ENCODE measurements around the gene IGF2. TPM values are rescaled to one million over a fixed set of nuclear protein-coding genes. Genes with fewer than 3 reads are reported as not detected.

IGF2 gene
- polyA plus RNA-seq, 1 donor from 2014 or later, result not detected

- no peaks in the 10 kb centered on the region for H3K27me3 ChIP-seq (ENCODE audit: insufficient read depth, low read depth, low read length)
- TF ChIP-seq RAD21 (conservative IDR thresholded peaks at IDR 0.05) (no peak), CTCF (IDR thresholded peaks at IDR 0.05; ENCODE audit: poor library complexity, severe bottlenecking) (no peak), POLR2AphosphoS5 (IDR thresholded peaks at IDR 0.05) (no peak), SMC3 (conservative IDR thresholded peaks at IDR 0.05; ENCODE audit: poor library complexity) (no peak), EZH2 (IDR thresholded peaks at IDR 0.05; ENCODE audit: borderline replicate concordance, insufficient read depth, low read length, poor library complexity, severe bottlenecking) (no peak), EP300 (conservative IDR thresholded peaks at IDR 0.05; ENCODE audit: poor library complexity, severe bottlenecking) (no peak), REST (IDR thresholded peaks at IDR 0.05; ENCODE audit: borderline replicate concordance) (no peak), MXI1 (conservative IDR thresholded peaks at IDR 0.05; ENCODE audit: poor library complexity, severe bottlenecking) (no peak), TAF1 (IDR thresholded peaks at IDR 0.05; ENCODE audit: low read depth) (no peak)
Observed at GRCh38 chr11:2106583-2107209, 32.5 kb downstream of the IGF2 start.

GRCh38 chr11:2105511-2105910 lies 33.7 kb downstream of the IGF2 start:
- H3K36me3 ChIP-seq (ENCODE audit: insufficient read depth, low read length), result no peaks in the 10 kb centered on the region
- H3K4me3 ChIP-seq (ENCODE audit: low read length), result no peak overlapping the region
- no peaks in the 10 kb centered on the region for H3K27me3 ChIP-seq (ENCODE audit: insufficient read depth, low read depth, low read length)
- no peak overlapping the region for H3K27ac ChIP-seq (ENCODE audit: low read length)
- TF ChIP-seq SMC3 (conservative IDR thresholded peaks at IDR 0.05; ENCODE audit: poor library complexity) (no peak), TAF1 (IDR thresholded peaks at IDR 0.05; ENCODE audit: low read depth) (no peak), EP300 (conservative IDR thresholded peaks at IDR 0.05; ENCODE audit: poor library complexity, severe bottlenecking) (no peak), CTCF (IDR thresholded peaks at IDR 0.05; ENCODE audit: poor library complexity, severe bottlenecking) (no peak), RAD21 (conservative IDR thresholded peaks at IDR 0.05) (no peak), REST (IDR thresholded peaks at IDR 0.05; ENCODE audit: borderline replicate concordance) (no peak), POLR2AphosphoS5 (IDR thresholded peaks at IDR 0.05) (no peak), MXI1 (conservative IDR thresholded peaks at IDR 0.05; ENCODE audit: poor library complexity, severe bottlenecking) (no peak)
- no peak overlapping the region for H2AFZ ChIP-seq (ENCODE audit: low read depth, low read length)
- no peaks in the 10 kb centered on the region for H3F3A ChIP-seq (ENCODE audit: insufficient read depth, low read length, poor library complexity, severe bottlenecking)
- no peaks in the 10 kb centered on the region for H3K79me2 ChIP-seq (replicated peaks; ENCODE audit: insufficient read depth, low read length)
- H4K20me1 ChIP-seq (ENCODE audit: insufficient read depth), result no peaks in the 10 kb centered on the region
- H3K9me3 ChIP-seq (ENCODE audit: low read length), result no peaks in the 10 kb centered on the region
- no peak overlapping the region for H3K4me2 ChIP-seq (ENCODE audit: low read length)
- no peaks in the 10 kb centered on the region for H3K9me2 ChIP-seq (ENCODE audit: insufficient read depth, low read length)
- no peak overlapping the region for H3K9ac ChIP-seq (ENCODE audit: low read length)

More at GRCh38 chr11:2106583-2107209, 32.5 kb downstream of the IGF2 start:
- Histone ChIP-seq H3K4me2 (ENCODE audit: low read length) (no peak overlapping the region), H2AFZ (ENCODE audit: low read depth, low read length) (no peak overlapping the region), H3K27ac (ENCODE audit: low read length) (no peak overlapping the region), H4K20me1 (ENCODE audit: insufficient read depth) (no peaks in the 10 kb centered on the region), H3F3A (ENCODE audit: insufficient read depth, low read length, poor library complexity, severe bottlenecking) (no peaks in the 10 kb centered on the region), H3K4me3 (ENCODE audit: low read length) (no peak overlapping the region), H3K9me3 (ENCODE audit: low read length) (no peaks in the 10 kb centered on the region), H3K9ac (ENCODE audit: low read length) (no peak overlapping the region), H3K9me2 (ENCODE audit: insufficient read depth, low read length) (no peaks in the 10 kb centered on the region), H3K36me3 (ENCODE audit: insufficient read depth, low read length) (no peaks in the 10 kb centered on the region), H3K79me2 (replicated peaks; ENCODE audit: insufficient read depth, low read length) (no peaks in the 10 kb centered on the region)
